Mucosa of descending colon (tissue), 3 donors: ENCODE results near the gene CLSTN2. TPM values are rescaled to one million over a fixed set of nuclear protein-coding genes. Genes with fewer than 3 reads are reported as not detected.

Source experiments
- ATAC-seq: fragments of 200-7000 bp; cut with Tn5 transposase; one replicate; pipeline ENCODE4 v1.9.1; 2020; ENCODE audit warnings: mild to moderate bottlenecking, moderate library complexity
- DNase-seq, 3 donors: peaks; one replicate each; pipeline ENCODE4 v3.0.0-alpha.2; 2020
- H3K36me3 ChIP-seq: fragments of 200-600 bp; one replicate; pipeline ENCODE4 v1.8.0; 2021; ENCODE audit warnings: low read depth, mild to moderate bottlenecking
- H3K4me1 ChIP-seq: fragments of 200-600 bp; one replicate; pipeline ENCODE4 v1.8.0; 2021; ENCODE audit warnings: low read depth, mild to moderate bottlenecking
- H3K4me3 ChIP-seq: fragments of 200-600 bp; one replicate; pipeline ENCODE4 v1.8.0; 2021; ENCODE audit warnings: mild to moderate bottlenecking
- H3K9me3 ChIP-seq: fragments of 200-600 bp; one replicate; pipeline ENCODE4 v1.8.0; 2021; ENCODE audit warnings: mild to moderate bottlenecking
- intact Hi-C, 2 donors: fragments of 100-400 bp; cut with DNase I in 1 of 2; cut with micrococcal nuclease in 1 of 2; formaldehyde crosslinking; loops; one replicate each; pipeline versions ENCODE4 v1.11.0 to v1.11.1; 2022; cut with DNase I, micrococcal nuclease
- total RNA-seq, 3 donors: library from RNA; stranded (reverse); fragmentation: NEBNext Ultra II Directional in 2 of 3; extraction: Animal tissue kit (Norgen Biotek cat#: 25700) in 2 of 3; gene quantifications; one replicate each; pipeline versions ENCODE4 v1.2.1 to v1.2.4, GENCODE V29; 2021 to 2023
- TF ChIP-seq, protein P1 (sequence below): fragments of 200-600 bp; IDR thresholded peaks from one replicate; pipeline ENCODE4 v1.8.0; 2022; ENCODE audit warnings: antibody characterized with exemption, mild to moderate bottlenecking
- donor health status: DM: no; HTN: no; CAD: no; lungs with moderate emphysema.
- donor health status: DM: no; HTN: no; CAD: no.
- donor health status: DM: no; HTN: yes; CAD: no.

CLSTN2 gene
- total RNA-seq, 3 donors from 2014 or later = 0.90 to 5.3 (median 2.5) TPM

GRCh38 chr3:140294058-140294457 is 359.1 kb downstream of the CLSTN2 start:
- ATAC-seq (no peak), DNase-seq (no peak)
- Histone ChIP-seq H3K9me3 (no peaks in the 10 kb centered on the region), H3K4me1 (no peaks in the 10 kb centered on the region), H3K36me3 (no peaks in the 10 kb centered on the region), H3K4me3 (no peak overlapping the region)
- TF ChIP-seq, protein P1, sequence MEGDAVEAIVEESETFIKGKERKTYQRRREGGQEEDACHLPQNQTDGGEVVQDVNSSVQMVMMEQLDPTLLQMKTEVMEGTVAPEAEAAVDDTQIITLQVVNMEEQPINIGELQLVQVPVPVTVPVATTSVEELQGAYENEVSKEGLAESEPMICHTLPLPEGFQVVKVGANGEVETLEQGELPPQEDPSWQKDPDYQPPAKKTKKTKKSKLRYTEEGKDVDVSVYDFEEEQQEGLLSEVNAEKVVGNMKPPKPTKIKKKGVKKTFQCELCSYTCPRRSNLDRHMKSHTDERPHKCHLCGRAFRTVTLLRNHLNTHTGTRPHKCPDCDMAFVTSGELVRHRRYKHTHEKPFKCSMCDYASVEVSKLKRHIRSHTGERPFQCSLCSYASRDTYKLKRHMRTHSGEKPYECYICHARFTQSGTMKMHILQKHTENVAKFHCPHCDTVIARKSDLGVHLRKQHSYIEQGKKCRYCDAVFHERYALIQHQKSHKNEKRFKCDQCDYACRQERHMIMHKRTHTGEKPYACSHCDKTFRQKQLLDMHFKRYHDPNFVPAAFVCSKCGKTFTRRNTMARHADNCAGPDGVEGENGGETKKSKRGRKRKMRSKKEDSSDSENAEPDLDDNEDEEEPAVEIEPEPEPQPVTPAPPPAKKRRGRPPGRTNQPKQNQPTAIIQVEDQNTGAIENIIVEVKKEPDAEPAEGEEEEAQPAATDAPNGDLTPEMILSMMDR = no peak
- intact Hi-C loops = no loop called here

DNA sequence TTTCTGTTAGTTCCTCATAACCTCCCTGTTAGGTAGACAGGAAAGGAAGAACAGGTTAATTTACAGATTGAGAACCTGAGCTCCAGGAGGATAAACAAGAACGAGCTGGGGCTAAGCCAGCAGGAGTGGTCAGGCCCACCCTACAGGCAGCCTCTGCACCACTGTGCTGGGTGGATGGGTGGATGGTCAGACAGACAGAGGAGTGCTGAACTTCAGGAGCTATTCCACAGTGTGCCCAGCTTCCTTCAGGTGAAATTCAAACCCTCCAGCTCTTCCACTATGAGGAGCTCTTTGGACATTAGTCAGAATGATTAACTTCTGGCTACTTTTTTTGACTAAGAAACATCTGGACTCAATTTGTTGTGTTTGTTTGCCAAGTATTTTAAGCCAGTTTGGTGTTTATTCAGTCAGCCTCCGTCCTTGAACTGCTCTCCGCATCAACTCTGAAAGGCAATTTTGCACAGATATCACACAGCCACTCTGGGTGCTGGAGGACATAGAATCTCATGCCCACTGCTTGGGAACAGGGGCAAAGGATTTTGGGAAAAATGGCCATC is 361.9 kb downstream of the CLSTN2 start:
- H3K4me1 ChIP-seq = no peaks in the 10 kb centered on the region
- TF ChIP-seq, protein P1 = no peak
- DNase-seq = no peak
- intact Hi-C loops = no loop called here
- H3K36me3 ChIP-seq = no peaks in the 10 kb centered on the region
- no peak for ATAC-seq
- no peaks in the 10 kb centered on the region for H3K9me3 ChIP-seq
- no peak overlapping the region for H3K4me3 ChIP-seq

DNA sequence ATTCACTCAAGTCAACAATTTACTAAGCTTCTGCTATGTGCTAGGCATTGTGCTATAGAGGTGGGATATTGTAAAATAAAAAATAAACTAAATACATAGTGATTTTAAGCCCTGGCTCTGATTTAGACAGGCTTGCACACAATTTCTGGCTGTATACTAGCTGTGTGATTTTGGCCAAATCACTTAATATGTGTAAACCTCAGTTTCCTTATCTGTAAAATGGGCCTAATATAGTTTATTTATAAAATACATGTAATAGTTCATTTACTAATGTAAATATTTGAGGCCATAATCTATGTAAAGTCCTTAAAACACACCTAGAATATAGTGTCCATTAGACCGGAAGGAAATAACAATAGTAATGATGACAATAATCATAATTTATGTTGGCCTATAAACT is 363.1 kb downstream of the CLSTN2 start:
- ATAC-seq = no peak

DNA sequence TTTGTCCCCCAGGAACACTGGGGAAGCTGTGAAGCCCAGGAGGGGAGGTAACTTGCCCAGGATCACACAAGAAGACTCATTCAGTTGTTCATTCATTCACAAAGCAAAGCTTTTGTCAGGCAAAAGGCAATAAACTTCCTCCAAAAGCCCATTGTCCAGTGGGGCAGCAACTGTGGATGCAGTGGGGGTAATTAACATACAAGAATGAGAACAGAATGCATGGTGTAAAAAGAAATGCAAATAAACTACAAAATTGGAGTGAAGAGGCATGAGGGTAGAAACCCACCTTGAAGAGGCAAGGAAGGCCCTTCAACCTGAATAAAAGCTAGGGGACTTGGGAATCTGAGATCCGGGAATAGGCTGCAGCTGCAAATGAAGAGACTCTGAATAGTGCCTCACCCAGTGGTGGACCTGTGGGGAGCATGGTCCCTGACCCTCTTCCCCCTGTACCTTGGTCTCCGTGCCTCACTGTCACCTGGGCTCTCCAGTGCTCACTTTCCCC is 363.6 kb downstream of the CLSTN2 start:
- no peaks in the 10 kb centered on the region for H3K36me3 ChIP-seq
- intact Hi-C loops = no loop called here
- no peak overlapping the region for H3K4me3 ChIP-seq
- ATAC-seq = no peak
- TF ChIP-seq, protein P1 = no peak
- H3K9me3 ChIP-seq = no peaks in the 10 kb centered on the region
- DNase-seq = no peak
- no peaks in the 10 kb centered on the region for H3K4me1 ChIP-seq

More for the DNA sequence above, 363.1 kb downstream of the CLSTN2 start:
- Histone ChIP-seq H3K4me3 (no peak overlapping the region), H3K4me1 (no peaks in the 10 kb centered on the region), H3K36me3 (no peaks in the 10 kb centered on the region), H3K9me3 (no peaks in the 10 kb centered on the region)
- DNase-seq = no peak
- TF ChIP-seq, protein P1 = no peak
- intact Hi-C loops = no loop called here

GRCh38 chr3:140303875-140304274 is 368.9 kb downstream of the CLSTN2 start:
- no peak for ATAC-seq
- Histone ChIP-seq H3K9me3 (no peaks in the 10 kb centered on the region), H3K4me1 (no peaks in the 10 kb centered on the region), H3K36me3 (no peaks in the 10 kb centered on the region), H3K4me3 (no peak overlapping the region)
- intact Hi-C loops = no loop called here
- DNase-seq = no peak
- TF ChIP-seq, protein P1 = no peak

DNA sequence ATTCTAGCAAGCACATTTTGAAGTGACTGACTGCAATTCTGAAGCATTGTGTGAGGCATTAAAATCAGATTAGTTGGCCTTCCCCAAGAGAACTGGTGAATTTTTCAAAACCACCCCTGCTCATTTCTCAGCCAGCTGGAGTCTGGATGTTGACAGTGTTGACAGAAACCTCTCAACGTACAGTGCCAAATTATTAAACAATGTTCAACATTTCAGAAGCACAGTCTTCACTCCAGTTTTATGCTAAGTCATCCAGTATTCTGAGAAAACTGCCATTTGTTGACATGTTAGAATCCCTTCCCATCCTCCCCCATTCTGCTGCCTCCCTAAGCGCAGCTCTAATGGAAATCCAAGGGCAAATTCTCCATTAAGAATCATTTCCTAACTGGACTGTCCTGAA is 373.6 kb downstream of the CLSTN2 start:
- Histone ChIP-seq H3K9me3 (no peaks in the 10 kb centered on the region), H3K36me3 (no peaks in the 10 kb centered on the region), H3K4me1 (no peaks in the 10 kb centered on the region), H3K4me3 (no peak overlapping the region)
- intact Hi-C loops = no loop called here
- ATAC-seq (no peak), DNase-seq (no peak)
- TF ChIP-seq, protein P1 = no peak
